Esophagus muscularis mucosa (tissue), 4 donors: ENCODE data around the gene PRRX1. TPM values are rescaled to one million over a fixed set of nuclear protein-coding genes. Genes with fewer than 3 reads are reported as not detected.

Experiments
- DNase-seq: peaks from one replicate; pipeline ENCODE4 v3.0.0-alpha.2; 2017; ENCODE audit errors: extremely low spot score
- H3K27ac ChIP-seq, 4 donors: fragments of 200-600 bp; sonication (generic); replicated peaks in 1 of 4; 1 replicate in 3 of 4; 2 replicates in 1 of 4; pipeline ENCODE4 v1.5.1; 2016 to 2019; ENCODE audit warnings: mild to moderate bottlenecking in 1 of 4
- H3K27me3 ChIP-seq, 4 donors: fragments of 200-600 bp; sonication (generic); one replicate each; pipeline versions ENCODE4 v1.5.1 to v1.6.0; 2016 to 2019
- H3K36me3 ChIP-seq, 4 donors: fragments of 200-600 bp; sonication (generic); one replicate each; pipeline ENCODE4 v1.5.1; 2016 to 2019
- H3K4me1 ChIP-seq, 4 donors: fragments of 200-600 bp; sonication (generic); one replicate each; pipeline ENCODE4 v1.5.1; 2016 to 2019
- H3K4me3 ChIP-seq, 4 donors: fragments of 200-600 bp; sonication (generic); 1 replicate in 2 of 4; 2 replicates in 2 of 4; pipeline ENCODE4 v1.5.1; 2016 to 2019; ENCODE audit warnings: mild to moderate bottlenecking in 4 of 4, moderate library complexity in 1 of 4
- H3K9me3 ChIP-seq, 4 donors: fragments of 200-600 bp; sonication (generic); 1 replicate in 3 of 4; 2 replicates in 1 of 4; pipeline ENCODE4 v1.5.1; 2016 to 2019
- CTCF ChIP-seq, 3 experiments: fragments of 200-600 bp in 2 of 3; fragments of 450-650 bp in 1 of 3; sonication (generic) in 2 of 3; IDR thresholded peaks; one replicate each; pipeline ENCODE4 v1.5.1; 2017 to 2019; ENCODE audit warnings: antibody characterized with exemption in 3 of 3, mild to moderate bottlenecking in 2 of 3, moderate library complexity in 1 of 3
- EP300 ChIP-seq: sonication (generic); formaldehyde crosslinking; IDR thresholded peaks from one replicate; pipeline ENCODE4 v1.6.1; 2017; ENCODE audit warnings: antibody characterized with exemption
- POLR2A ChIP-seq: fragments of 450-650 bp; IDR thresholded peaks from one replicate; pipeline ENCODE4 v1.6.1; 2017; ENCODE audit warnings: antibody characterized with exemption, moderate library complexity, mild to moderate bottlenecking, low read depth
- POLR2AphosphoS5 ChIP-seq, 2 donors: sonication (generic); formaldehyde crosslinking; IDR thresholded peaks; one replicate each; pipeline ENCODE4 v1.6.1; 2017; ENCODE audit warnings: antibody characterized with exemption in 2 of 2
- WGBS: methylation state at CpG from one replicate; pipeline ENCODE4 v1.1.5; 2018; 5-methylcytosine and 5-hydroxymethylcytosine counted together
- intact Hi-C: fragments of 100-400 bp; cut with DNase I; formaldehyde crosslinking; loops from one replicate; pipeline ENCODE4 v1.15.1; 2023
- total RNA-seq, 4 donors: library from RNA; depleted of rRNA; stranded (reverse); fragments of >200 nt; gene quantifications; one replicate each; pipeline versions ENCODE4 v1.1.0 to v1.2.1, GENCODE V29; 2016

The PRRX1 gene
- total RNA-seq, 4 donors from 2014 or later = 11.6 to 31.2 (median 28.4) TPM

- intact Hi-C loops = no loop called here
- H3K27me3 ChIP-seq = no peaks in the 10 kb centered on the region
- no peak for DNase-seq
Observed at GRCh38 chr1:170697316-170697715, 33.4 kb downstream of the PRRX1 start.

GRCh38 chr1:170698301-170699275 is 34.7 kb downstream of the PRRX1 start:
- no peak for DNase-seq

More at GRCh38 chr1:170697316-170697715, 33.4 kb downstream of the PRRX1 start:
- no peaks in the 10 kb centered on the region for H3K36me3 ChIP-seq
- no peak overlapping the region for H3K27ac ChIP-seq
- TF ChIP-seq CTCF (IDR thresholded peaks at IDR 0.05) (no peak), EP300 (no peak), POLR2AphosphoS5 (IDR thresholded peaks at IDR 0.05) (no peak), POLR2A (no peak)
- H3K9me3 ChIP-seq = no peaks in the 10 kb centered on the region
- no peak overlapping the region for H3K4me3 ChIP-seq
- peaks cover 14 to 31% (median 21%) of the 10 kb centered on the region in 4 donors for H3K4me1 ChIP-seq

DNA sequence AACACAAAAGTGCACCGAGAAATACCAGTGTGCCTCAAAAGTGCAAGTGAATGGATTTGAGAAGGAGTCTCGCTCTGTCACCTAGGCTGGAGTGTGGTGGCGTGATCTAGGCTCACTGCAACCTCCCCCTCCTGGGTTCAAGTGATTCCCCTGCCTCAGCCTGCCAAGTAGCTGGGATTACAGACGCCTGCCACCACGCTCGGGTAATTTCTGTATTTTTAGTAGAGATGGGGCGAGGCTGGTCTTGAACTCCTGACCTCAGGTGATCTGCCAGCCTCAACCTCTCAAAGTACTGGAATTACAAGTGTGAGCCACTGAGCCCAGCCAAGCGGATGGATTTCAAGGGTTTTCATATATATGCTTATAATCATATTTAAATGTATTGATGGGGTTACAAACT is 35.8 kb downstream of the PRRX1 start:
- peaks cover 14 to 31% (median 19%) of the 10 kb centered on the region in 4 donors for H3K4me1 ChIP-seq
- TF ChIP-seq POLR2A = no peak
- no peak for TF ChIP-seq CTCF (IDR thresholded peaks at IDR 0.05)
- no peak for TF ChIP-seq EP300
- no peak for TF ChIP-seq POLR2AphosphoS5 (IDR thresholded peaks at IDR 0.05)
- H3K4me3 ChIP-seq = no peak overlapping the region
- peak overlapping the region in 1 of 4 donors; percentile 38 for H3K27ac ChIP-seq
- no peaks in the 10 kb centered on the region for H3K9me3 ChIP-seq
- intact Hi-C loops = no loop called here
- no peak for DNase-seq
- no peaks in the 10 kb centered on the region for H3K36me3 ChIP-seq
- no peaks in the 10 kb centered on the region for H3K27me3 ChIP-seq
- WGBS = 96% methylated on average over 8 of the region's 8 CpGs

More at GRCh38 chr1:170698301-170699275, 34.7 kb downstream of the PRRX1 start:
- 50% methylated on average over 11 of the region's 11 CpGs for WGBS
- TF ChIP-seq EP300 (no peak), POLR2AphosphoS5 (IDR thresholded peaks at IDR 0.05) (no peak), CTCF (IDR thresholded peaks at IDR 0.05) (no peak), POLR2A (no peak)
- Histone ChIP-seq H3K27ac (peak overlapping the region; percentile 1 to 46 (median 22)), H3K27me3 (no peaks in the 10 kb centered on the region), H3K36me3 (no peaks in the 10 kb centered on the region), H3K4me1 (peaks cover 14 to 31% (median 19%) of the 10 kb centered on the region in 4 donors), H3K9me3 (no peaks in the 10 kb centered on the region), H3K4me3 (peak overlapping the region in 2 of 4 donors; percentile 5 to 7)
- intact Hi-C loops = no loop called here

DNA sequence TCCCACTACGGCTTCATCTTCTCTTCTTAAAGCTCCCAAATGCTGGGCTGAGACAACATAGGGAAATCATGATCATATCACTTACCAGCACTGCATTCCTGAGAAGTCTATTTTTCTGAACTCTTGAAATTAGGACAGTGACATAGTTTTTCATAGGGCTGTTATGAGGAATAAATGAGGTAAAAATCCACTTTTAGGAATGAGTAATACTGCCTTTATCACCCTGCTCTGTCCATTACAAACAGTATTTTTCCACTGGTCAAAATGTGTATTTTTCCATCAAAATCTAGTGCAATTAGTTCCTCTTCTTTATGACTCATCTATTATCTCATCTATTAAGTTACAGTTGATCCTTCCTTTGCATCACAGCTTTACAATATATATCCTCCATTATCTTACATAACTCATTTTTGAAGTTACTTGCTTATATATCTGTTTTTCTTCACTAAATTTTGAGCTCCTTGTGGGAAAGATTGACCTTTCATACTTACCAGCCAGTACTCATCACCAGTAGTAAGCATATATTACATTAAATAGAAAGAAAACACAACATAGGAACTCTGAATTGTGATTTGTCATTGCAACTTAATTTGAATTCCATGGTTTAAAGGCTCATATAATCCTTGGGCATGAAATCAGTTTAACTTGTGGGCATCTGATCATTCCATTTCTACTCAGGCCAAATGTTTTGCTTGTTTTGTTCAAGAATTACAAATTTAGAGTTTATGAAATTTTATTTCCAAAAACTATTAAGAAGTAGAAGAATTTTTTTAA is 37.1 kb downstream of the PRRX1 start:
- Histone ChIP-seq H3K9me3 (no peaks in the 10 kb centered on the region), H3K36me3 (no peaks in the 10 kb centered on the region), H3K27ac (no peak overlapping the region), H3K27me3 (peaks cover 0 to 5% (median 0%) of the 10 kb centered on the region in 4 donors), H3K4me3 (no peak overlapping the region), H3K4me1 (peaks cover 14 to 28% (median 19%) of the 10 kb centered on the region in 4 donors)
- 63% methylated on average over 1 of the region's 1 CpG for WGBS
- intact Hi-C loops = no loop called here
- TF ChIP-seq EP300 (no peak), POLR2AphosphoS5 (IDR thresholded peaks at IDR 0.05) (no peak), POLR2A (no peak), CTCF (IDR thresholded peaks at IDR 0.05) (no peak)
- DNase-seq = no peak
